ENCODE data around the gene THRA. TPM values are rescaled to one million over a fixed set of nuclear protein-coding genes. Genes with fewer than 3 reads are reported as not detected.
A peak's percentile ranks its signal among the peaks of the same experiment; 100 is the strongest.

Gene THRA
- total and polyA plus RNA-seq, 2 of the 8 experiments (the other 6 are each of a cell fraction or from before 2014, with no cell fraction given) = 6.4 to 10.2 TPM

DNA sequence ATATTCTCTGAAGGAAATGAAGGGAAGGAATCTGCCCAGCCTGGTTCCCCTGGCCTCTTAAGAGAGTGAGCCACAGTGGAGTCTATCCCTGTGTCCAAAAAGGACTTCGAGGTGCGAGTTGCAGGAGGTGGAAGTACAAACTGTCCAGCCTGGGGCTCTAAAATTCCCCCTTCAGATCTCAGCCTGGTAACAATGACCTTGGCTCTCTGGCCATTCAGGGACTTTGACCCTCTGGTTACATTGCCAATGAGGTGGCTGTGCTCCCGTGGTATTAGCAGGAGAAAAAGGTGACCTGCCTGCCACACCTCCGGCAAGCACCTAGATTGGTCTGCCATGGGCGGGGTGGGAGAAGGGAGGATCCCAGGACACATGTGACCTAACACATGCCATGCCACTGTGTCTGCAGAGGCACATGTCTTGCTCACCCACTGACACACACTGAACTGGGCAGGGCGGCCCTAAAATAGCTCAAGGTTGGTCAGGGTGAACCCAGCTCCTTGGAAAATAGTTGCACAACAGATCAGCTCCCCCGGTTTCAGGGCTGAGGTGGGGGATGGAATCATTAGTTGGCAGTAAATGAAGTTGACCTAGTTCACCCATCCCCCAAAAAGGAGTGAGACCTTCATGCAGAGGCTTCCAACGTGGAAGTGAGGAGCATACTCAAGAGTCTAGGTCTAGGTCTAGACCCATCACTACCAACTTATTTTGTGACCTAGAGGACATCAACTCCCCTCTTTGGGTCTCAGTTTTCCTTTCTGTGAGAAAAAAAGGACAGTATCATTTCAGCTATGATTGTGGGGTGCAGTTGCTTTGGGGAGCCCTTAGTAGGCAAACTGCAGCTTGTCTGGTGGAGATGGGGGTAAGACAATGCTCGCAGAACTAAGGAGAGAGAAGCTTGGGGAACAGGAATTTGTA, 35.4 kb downstream of the THRA start:
- Histone ChIP-seq H2BK120ac (replicated peaks; ENCODE audit: low read depth, low read length) (no peak overlapping the region), H3K56ac (replicated peaks; ENCODE audit: insufficient read length, low read depth, low read length) (no peak overlapping the region), H4K91ac (replicated peaks; ENCODE audit: insufficient read length, low read length) (peak overlapping the region; percentile 48), H4K5ac (ENCODE audit: insufficient read length, low read depth, low read length) (peak overlapping the region; percentile 18), H3K9ac (replicated peaks in 1 of 4; ENCODE audit: extremely low read depth in 1 of 4, low read depth in 3 of 4, low read length in 3 of 4) (peak overlapping the region in 2 of 4 experiments; percentile 11 to 29; a peak in 3 of 7 replicates), H3K4ac (replicated peaks; ENCODE audit: insufficient read length, low read depth, low read length) (peak overlapping the region; percentile 75), H2BK5ac (ENCODE audit: low read depth, low read length) (peak overlapping the region; percentile 85), H3K36me3 (ENCODE audit: control insufficient read depth in 2 of 4, insufficient read depth in 4 of 4, low read length in 3 of 4) (peaks cover 0 to 27% (median 11%) of the 10 kb centered on the region in 4 experiments; a peak in 5 of 8 replicates), H3K18ac (ENCODE audit: extremely low read depth, low read length) (peak overlapping the region; percentile 96), H2AFZ (ENCODE audit: low read length) (no peak overlapping the region), H3K23ac (ENCODE audit: insufficient read length) (no peak overlapping the region), H2BK15ac (ENCODE audit: low read length) (peak overlapping the region; percentile 46), H2AK5ac (ENCODE audit: low read depth, low read length) (peak overlapping the region; percentile 98), H3K4me3 (ENCODE audit: extremely low read depth in 1 of 4, insufficient read depth in 2 of 4, low read depth in 3 of 4, low read length in 4 of 4) (peak overlapping the region; percentile 3 to 60 (median 19); a peak in 5 of 8 replicates), H3K27ac (ENCODE audit: low read depth, low read length) (0 out of 2 replicates have a peak overlapping the region, but pooled peaks have one; percentile 25), H4K8ac (ENCODE audit: extremely low read depth, insufficient read depth, low read length) (no peak overlapping the region), H3K79me1 (ENCODE audit: low read depth, low read length) (peaks cover 4% of the 10 kb centered on the region; the same call in 1 of the 2 replicates), H3K4me1 (replicated peaks in 1 of 4; ENCODE audit: control insufficient read depth in 3 of 4, insufficient read depth in 4 of 4, low read length in 3 of 4) (peaks cover 13 to 28% (median 20%) of the 10 kb centered on the region in 4 experiments), H2BK20ac (ENCODE audit: low read length) (peak overlapping the region; percentile 27), H3K23me2 (ENCODE audit: low read depth, low read length) (peaks cover 10% of the 10 kb centered on the region; the same call in 1 of the 2 replicates), H4K20me1 (replicated peaks in 1 of 2; ENCODE audit: control insufficient read depth in 1 of 2, insufficient read depth in 2 of 2, low read length in 2 of 2) (no peaks in the 10 kb centered on the region), H3K9me3 (ENCODE audit: insufficient read depth in 2 of 2, low read depth in 1 of 2, low read length in 1 of 2) (peaks cover 0 to 6% of the 10 kb centered on the region in 2 experiments; a peak in 1 of 4 replicates), H3K27me3 (replicated peaks in 1 of 4; ENCODE audit: control insufficient read depth in 3 of 4, extremely low read depth in 1 of 4, insufficient read depth in 3 of 4, low read length in 3 of 4) (peaks cover 6 to 24% (median 16%) of the 10 kb centered on the region in 4 experiments; a peak in 6 of 7 replicates), H3K79me2 (ENCODE audit: control insufficient read depth in 1 of 2, insufficient read depth in 2 of 2, low read length in 2 of 2) (no peaks in the 10 kb centered on the region; a peak in 1 of 4 replicates), H2BK12ac (ENCODE audit: low read depth, low read length) (peak overlapping the region; percentile 82), H3K14ac (ENCODE audit: insufficient read length) (no peak overlapping the region), H3K4me2 (ENCODE audit: insufficient read depth in 1 of 2, low read depth in 2 of 2, low read length in 2 of 2) (peak overlapping the region; percentile 89 to 95)
- CTCF ChIA-PET (ENCODE audit: partially characterized antibody) = interaction anchor here (0.9 to 7.6 kb wide), 10 partner anchors 9 to 72 kb away, joined by 3 to 110 read pairs (median 10); no protein-coding TSS in a partner anchor
- DNase-seq (ENCODE audit: low read depth in 1 of 2, low spot score in 2 of 2) (no peak), FAIRE-seq (no peak)
- no peak for TF ChIP-seq TEAD4 (IDR thresholded peaks at IDR 0.05; ENCODE audit: low read depth, low read length)
- TF ChIP-seq, protein P1, sequence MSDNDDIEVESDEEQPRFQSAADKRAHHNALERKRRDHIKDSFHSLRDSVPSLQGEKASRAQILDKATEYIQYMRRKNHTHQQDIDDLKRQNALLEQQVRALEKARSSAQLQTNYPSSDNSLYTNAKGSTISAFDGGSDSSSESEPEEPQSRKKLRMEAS (IDR thresholded peaks at IDR 0.05) = peak; percentile 38; the same call in 1 of the 2 replicates
- 89% methylated on average over 9 of the region's 9 CpGs; no CpG with 5 or more reads in 1 of the 2 experiments for WGBS, 2 experiments (ENCODE audit: extremely low coverage in 1 of 2, insufficient coverage in 1 of 2, insufficient read length in 1 of 2, insufficient replicate concordance in 2 of 2, low coverage in 1 of 2, low lambda C conversion rate in 2 of 2, missing lambda C conversion rate in 1 of 2)
- POLR2A ChIA-PET (ENCODE audit: partially characterized antibody) = interaction anchor here (0.6 to 20.8 kb wide), 10 partner anchors 9 to 190 kb away, joined by 3 to 399 read pairs (median 8); partner anchors contain the start of genes CASC3, CDC6 and MSL1

All from H1 (cell line).